Peyer's patch (tissue), 4 donors: ENCODE data around the gene RAMP3. TPM values are rescaled to one million over a fixed set of nuclear protein-coding genes. Genes with fewer than 3 reads are reported as not detected.

Experiments
- DNase-seq, 3 donors: peaks; one replicate each; pipeline ENCODE4 v3.0.0-alpha.2; 2017 to 2019
- H3K27ac ChIP-seq, 4 donors: fragments of 200-600 bp; sonication (generic); one replicate each; pipeline ENCODE4 v1.5.1; 2016 to 2019
- H3K27me3 ChIP-seq, 2 donors: fragments of 200-600 bp; sonication (generic); one replicate each; pipeline ENCODE4 v1.5.1; 2019
- H3K36me3 ChIP-seq, 3 donors: fragments of 200-600 bp; sonication (generic); one replicate each; pipeline ENCODE4 v1.5.1; 2016 to 2019
- H3K4me1 ChIP-seq, 4 donors: fragments of 200-600 bp; sonication (generic); one replicate each; pipeline ENCODE4 v1.5.1; 2016 to 2019
- H3K4me3 ChIP-seq, 4 donors: fragments of 200-600 bp; sonication (generic); 1 replicate in 3 of 4; 2 replicates in 1 of 4; pipeline ENCODE4 v1.5.1; 2016 to 2019; ENCODE audit warnings: mild to moderate bottlenecking in 1 of 4
- H3K9me3 ChIP-seq, 4 donors: fragments of 200-600 bp; sonication (generic); one replicate each; pipeline ENCODE4 v1.5.1; 2016 to 2019; ENCODE audit warnings: mild to moderate bottlenecking in 1 of 4
- CTCF ChIP-seq, 6 experiments: fragments of 450-650 bp in 4 of 6; fragments of 200-600 bp in 2 of 6; sonication (generic) in 1 of 6; IDR thresholded peaks; one replicate each; pipeline ENCODE4 v1.5.1; 2017 to 2019; ENCODE audit warnings: antibody characterized with exemption in 6 of 6, mild to moderate bottlenecking in 3 of 6, moderate library complexity in 1 of 6
- POLR2A ChIP-seq, 2 donors: fragments of 450-650 bp; IDR thresholded peaks; one replicate each; pipeline ENCODE4 v1.5.1; 2017; ENCODE audit warnings: antibody characterized with exemption in 2 of 2, mild to moderate bottlenecking in 2 of 2, moderate library complexity in 2 of 2
- total RNA-seq, 4 donors: library from RNA; depleted of rRNA; stranded (reverse); fragments of >200 nt; gene quantifications; one replicate each; pipeline ENCODE4 v1.1.0, GENCODE V29; 2016

The RAMP3 gene
- total RNA-seq, 4 donors from 2014 or later = 8.6 to 89.1 (median 20.1) TPM

DNA sequence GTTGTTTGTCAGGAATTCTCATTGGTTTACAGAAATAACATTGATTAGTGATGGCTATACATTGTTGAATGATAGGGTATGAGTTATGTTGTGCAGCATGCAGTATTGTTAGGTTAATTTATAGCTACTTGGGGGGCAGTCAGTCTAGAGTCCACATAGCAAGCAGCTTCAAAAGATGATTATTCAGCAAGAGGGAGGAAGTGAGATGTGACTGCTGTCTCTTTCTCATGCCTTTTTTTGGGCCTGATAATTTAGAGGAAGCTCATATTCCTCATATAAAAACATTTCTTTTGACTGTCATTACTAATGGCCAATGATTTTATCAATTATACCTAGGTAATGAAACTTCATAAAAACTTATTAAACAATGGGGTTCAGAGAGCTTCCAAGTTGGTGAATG is 42.7 kb upstream of the RAMP3 start:
- H3K4me1 ChIP-seq = peaks cover 0 to 10% (median 4%) of the 10 kb centered on the region in 4 donors
- TF ChIP-seq CTCF (IDR thresholded peaks at IDR 0.05) (no peak), POLR2A (IDR thresholded peaks at IDR 0.05) (no peak)
- no peak overlapping the region for H3K4me3 ChIP-seq
- H3K36me3 ChIP-seq = no peaks in the 10 kb centered on the region
- no peaks in the 10 kb centered on the region for H3K9me3 ChIP-seq
- H3K27ac ChIP-seq = no peak overlapping the region
- no peak for DNase-seq
- no peaks in the 10 kb centered on the region for H3K27me3 ChIP-seq

DNA sequence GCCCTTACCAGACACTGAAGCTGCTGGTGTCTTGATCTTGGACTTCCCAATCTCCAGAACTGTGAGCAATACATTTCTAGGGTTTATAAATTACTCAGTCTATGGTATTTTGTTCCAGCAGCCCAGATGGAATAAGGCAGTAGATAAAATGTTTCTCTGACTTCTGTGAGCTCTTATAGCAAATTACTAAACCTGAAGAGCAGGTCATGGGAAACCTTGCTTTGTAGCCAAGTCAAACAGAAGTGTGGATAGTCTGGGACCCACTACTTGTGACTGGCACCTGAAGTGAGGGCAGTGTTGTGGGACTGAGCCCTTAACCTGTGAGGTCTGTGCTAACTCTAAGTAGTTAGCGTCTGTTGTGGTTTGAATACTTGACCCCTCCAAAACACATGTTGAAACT is 41.5 kb upstream of the RAMP3 start:
- no peaks in the 10 kb centered on the region for H3K27me3 ChIP-seq
- DNase-seq = no peak

GRCh38 chr7:45117582-45117981 is 40.0 kb upstream of the RAMP3 start:
- no peaks in the 10 kb centered on the region for H3K36me3 ChIP-seq
- no peak overlapping the region for H3K27ac ChIP-seq
- H3K9me3 ChIP-seq = no peaks in the 10 kb centered on the region
- H3K27me3 ChIP-seq = no peaks in the 10 kb centered on the region
- no peaks in the 10 kb centered on the region for H3K4me1 ChIP-seq
- TF ChIP-seq POLR2A (IDR thresholded peaks at IDR 0.05) = no peak
- TF ChIP-seq CTCF (IDR thresholded peaks at IDR 0.05) = no peak
- DNase-seq = no peak
- no peak overlapping the region for H3K4me3 ChIP-seq

More for the DNA sequence above, 41.5 kb upstream of the RAMP3 start:
- H3K36me3 ChIP-seq = no peaks in the 10 kb centered on the region
- H3K27ac ChIP-seq = no peak overlapping the region
- H3K9me3 ChIP-seq = no peaks in the 10 kb centered on the region
- H3K4me1 ChIP-seq = peaks cover 0 to 4% (median 0%) of the 10 kb centered on the region in 4 donors
- no peak for TF ChIP-seq CTCF (IDR thresholded peaks at IDR 0.05)
- no peak for TF ChIP-seq POLR2A (IDR thresholded peaks at IDR 0.05)
- H3K4me3 ChIP-seq = no peak overlapping the region

- DNase-seq = no peak
- no peaks in the 10 kb centered on the region for H3K27me3 ChIP-seq
- no peaks in the 10 kb centered on the region for H3K36me3 ChIP-seq
- no peaks in the 10 kb centered on the region for H3K9me3 ChIP-seq
- no peak overlapping the region for H3K27ac ChIP-seq
- no peak overlapping the region for H3K4me3 ChIP-seq
- TF ChIP-seq CTCF (IDR thresholded peaks at IDR 0.05) (no peak), POLR2A (IDR thresholded peaks at IDR 0.05) (no peak)
- H3K4me1 ChIP-seq = no peaks in the 10 kb centered on the region
Observed at GRCh38 chr7:45118292-45118691, 39.3 kb upstream of the RAMP3 start.

DNA sequence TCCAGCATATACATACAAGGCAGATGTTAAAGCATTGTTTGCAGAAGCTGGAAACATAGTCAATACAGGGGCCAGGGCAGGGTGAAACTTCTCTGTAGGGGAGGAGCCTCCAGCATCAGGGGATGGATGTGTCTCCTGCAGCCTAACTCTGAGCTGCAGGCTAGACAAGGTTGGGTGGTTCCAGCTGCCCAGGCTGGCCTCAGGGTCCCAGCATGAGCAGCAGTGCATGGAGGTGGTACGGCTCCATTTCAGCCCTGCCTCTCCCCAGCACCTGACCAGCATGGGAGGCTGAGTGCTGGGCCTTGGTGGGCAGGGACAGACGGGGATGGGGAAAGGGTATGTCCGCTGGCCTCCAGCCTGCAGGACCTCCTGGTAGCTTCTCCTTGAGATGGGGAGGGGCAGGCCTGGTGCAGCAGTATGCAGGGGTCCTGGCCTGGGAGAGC is 38.7 kb upstream of the RAMP3 start:
- Histone ChIP-seq H3K27ac (no peak overlapping the region), H3K4me1 (no peaks in the 10 kb centered on the region), H3K27me3 (no peaks in the 10 kb centered on the region), H3K9me3 (no peaks in the 10 kb centered on the region), H3K4me3 (no peak overlapping the region), H3K36me3 (no peaks in the 10 kb centered on the region)
- DNase-seq = no peak
- no peak for TF ChIP-seq POLR2A (IDR thresholded peaks at IDR 0.05)
- no peak for TF ChIP-seq CTCF (IDR thresholded peaks at IDR 0.05)

- no peak for DNase-seq
- Histone ChIP-seq H3K27ac (no peak overlapping the region), H3K4me3 (no peak overlapping the region), H3K27me3 (no peaks in the 10 kb centered on the region), H3K4me1 (no peaks in the 10 kb centered on the region), H3K9me3 (no peaks in the 10 kb centered on the region), H3K36me3 (no peaks in the 10 kb centered on the region)
- no peak for TF ChIP-seq CTCF (IDR thresholded peaks at IDR 0.05)
Observed at GRCh38 chr7:45119550-45119949, 38.0 kb upstream of the RAMP3 start.
